GM20431 (cell line): ENCODE data around the gene PRDM4.
"Not testable (repeated sequence)": the region's sequence is repeated elsewhere in the genome, so short reads cannot be mapped to it uniquely, and the experiment has no call there.

Experiments used
- in situ Hi-C: fragments of 300-500 bp; cut with MseI, MboI; formaldehyde crosslinking; loops from one replicate; pipeline ENCODE4 v1.15.0; 2020; ENCODE audit warnings: low sequenced_read_pairs; ENCODE audit not compliant: unreplicated experiment

Gene PRDM4

GRCh38 chr12:107704041-107704440, 56.9 kb downstream of the PRDM4 start:
- in situ Hi-C loops, result no loop called here

GRCh38 chr12:107702106-107702505, 58.8 kb downstream of the PRDM4 start:
- in situ Hi-C loops, result no loop called here

- in situ Hi-C loops, result not testable (repeated sequence)
These were observed 65.2 kb downstream of the PRDM4 start for GRCh38 chr12:107695772-107696171.

DNA sequence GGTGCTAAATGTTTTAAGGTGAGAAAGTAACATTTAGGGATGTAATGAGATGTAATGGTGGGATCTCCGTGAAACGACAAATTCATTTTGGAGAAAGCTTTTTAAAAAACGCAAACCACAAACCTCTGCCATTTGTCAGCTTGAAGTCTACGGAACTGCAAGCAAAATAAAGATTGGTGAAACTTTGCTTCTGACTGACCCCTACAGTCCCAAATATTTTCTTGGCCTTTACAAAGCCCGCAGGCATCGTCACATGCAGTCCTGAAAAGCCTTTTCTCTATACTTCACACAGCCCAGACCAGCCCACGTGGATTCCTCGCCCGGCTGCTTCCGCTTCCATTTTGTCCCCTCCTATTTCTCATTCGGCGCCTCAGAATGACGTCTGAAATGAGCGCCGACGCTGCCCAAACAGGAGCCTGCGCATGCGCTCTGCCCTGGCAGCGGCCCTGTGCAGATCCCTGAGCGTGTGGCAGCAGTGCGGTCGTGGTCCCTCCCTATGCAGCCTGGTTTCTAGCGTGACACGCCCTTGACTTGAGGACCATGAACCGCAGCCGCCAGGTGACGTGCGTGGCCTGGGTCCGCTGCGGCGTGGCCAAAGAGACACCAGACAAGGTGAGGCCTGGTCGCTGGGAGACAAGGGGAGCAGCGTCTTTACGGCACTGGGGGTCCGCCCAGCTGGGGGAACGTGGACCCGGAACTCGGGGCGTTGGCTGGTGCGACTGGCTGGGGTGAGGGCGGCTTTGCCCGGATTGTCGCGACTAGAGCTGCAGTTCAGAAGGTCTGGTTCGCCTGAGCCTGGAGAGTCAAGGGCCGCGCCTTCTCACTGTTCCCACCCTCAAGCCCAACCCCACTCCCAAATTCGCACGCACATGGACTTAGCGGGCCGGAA, 75.3 kb downstream of the PRDM4 start, which contains the start of gene PWP1:
Gene PWP1, plus strand, starts transcription at position 440 of the 889 bp plus-strand sequence. Its CDS starts 101 bp downstream, at position 541.
- in situ Hi-C loops, result no loop called here

DNA sequence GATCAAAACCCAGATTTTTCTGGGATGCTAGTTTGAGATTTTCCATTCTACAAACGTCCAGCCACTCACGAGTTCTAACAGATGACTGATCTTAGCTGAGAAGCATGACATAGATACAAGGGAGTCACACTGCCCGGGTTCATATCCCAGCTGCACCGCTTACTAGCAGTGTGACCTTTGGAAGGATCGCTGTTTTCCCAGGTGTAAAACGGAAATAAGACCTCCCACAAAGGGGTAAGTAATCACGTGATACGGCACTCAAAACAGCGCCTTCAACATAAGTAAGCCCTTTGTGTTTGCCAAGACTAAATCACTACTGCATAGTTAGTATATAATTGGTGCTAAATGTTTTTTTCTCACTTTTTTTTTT, 76.0 kb downstream of the PRDM4 start:
- in situ Hi-C loops, result no loop called here

DNA sequence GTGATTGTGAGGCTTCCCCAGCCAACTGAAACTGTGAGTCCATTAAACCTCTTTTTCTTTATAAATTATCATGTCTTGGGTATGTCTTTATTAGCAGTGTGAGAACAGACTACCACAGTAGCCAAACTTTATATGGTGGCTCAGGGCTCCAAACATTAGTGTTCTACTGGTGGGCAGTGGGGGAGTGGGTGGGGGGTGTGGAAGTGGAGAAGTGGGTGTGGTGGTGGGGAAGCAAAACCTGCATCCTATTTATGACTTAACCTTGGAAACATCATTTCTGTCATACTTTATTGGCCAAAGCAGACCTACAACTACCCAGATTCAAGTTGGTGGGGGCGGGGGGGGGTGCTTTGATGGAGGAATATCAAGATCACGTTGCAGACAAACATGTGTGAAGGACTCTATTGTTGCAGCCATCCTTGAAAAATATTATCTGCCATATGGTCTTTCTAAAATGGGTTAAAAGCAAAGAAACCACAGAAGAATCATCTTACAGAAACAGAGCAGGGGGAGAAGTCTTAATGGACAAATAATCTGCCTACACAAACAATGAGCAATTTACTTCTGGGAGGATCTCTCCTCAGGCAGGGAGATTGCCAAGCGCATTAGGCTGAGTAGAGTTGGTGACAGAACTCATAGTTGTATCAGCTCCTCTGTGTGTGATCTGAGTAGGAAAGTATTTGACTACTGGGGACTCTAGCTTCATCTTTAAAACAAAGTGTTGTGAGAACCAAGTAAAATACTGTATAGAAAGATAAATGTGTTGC, 76.7 kb downstream of the PRDM4 start:
- in situ Hi-C loops, result no loop called here
